Stimulated activated CD8-positive, alpha-beta memory T cell treated with anti-CD3 and anti-CD28 coated beads, Interleukin-15, amount 100 ng/mL, for 48 hours (primary cell): ENCODE measurements around the gene SUSD6.

Experiments
- DNase-seq, 2 donors: peaks; one replicate each; pipeline ENCODE4 v3.0.0-alpha.2; 2020; ENCODE audit warnings: low read depth in 2 of 2

The SUSD6 gene

DNA sequence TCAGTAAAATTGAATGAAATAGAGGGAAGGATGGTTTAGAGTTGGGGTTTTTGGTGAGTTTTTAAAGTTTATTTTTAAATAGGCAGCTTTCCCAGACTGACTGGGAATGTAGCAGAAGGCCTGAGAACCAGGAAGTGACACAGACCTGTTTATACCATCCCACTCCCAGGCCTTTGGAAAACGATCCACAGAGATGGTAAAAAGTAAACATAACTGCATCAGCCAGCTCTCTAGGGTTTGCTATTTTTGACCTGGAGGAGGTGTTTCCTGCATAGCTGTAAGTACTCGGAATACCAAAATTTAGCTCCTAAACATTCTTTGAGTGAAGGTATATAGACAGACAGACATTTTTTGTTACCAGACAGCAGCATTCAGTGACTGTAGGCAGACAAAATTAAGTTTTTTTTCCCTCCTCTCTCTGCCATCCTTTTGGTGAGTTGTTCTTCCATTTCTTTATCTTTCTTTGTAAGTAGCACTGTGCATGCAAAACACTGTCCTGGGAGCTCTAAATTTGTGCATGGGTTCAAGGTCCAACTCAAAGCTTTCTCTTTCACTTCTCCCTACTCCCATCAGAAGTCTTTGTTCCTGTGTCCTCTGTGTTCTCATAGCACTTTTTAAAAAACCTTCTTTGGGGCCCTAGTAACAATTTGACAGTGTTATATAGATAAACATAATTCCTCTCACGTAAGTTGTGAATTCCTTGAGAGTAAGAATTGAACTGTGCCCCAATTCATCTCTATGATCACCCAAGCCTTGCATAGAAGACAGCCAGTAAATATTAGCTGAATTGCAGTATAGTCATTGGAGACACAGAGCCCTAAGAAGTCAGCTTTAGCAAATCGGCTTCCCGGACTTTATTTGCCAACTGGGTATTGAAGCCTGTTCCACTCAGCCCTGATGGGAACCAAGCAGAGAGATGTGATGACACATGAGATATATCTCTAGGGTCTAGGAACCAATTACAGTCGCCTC lies 37.4 kb downstream of the SUSD6 start:
- DNase-seq = no peak

DNA sequence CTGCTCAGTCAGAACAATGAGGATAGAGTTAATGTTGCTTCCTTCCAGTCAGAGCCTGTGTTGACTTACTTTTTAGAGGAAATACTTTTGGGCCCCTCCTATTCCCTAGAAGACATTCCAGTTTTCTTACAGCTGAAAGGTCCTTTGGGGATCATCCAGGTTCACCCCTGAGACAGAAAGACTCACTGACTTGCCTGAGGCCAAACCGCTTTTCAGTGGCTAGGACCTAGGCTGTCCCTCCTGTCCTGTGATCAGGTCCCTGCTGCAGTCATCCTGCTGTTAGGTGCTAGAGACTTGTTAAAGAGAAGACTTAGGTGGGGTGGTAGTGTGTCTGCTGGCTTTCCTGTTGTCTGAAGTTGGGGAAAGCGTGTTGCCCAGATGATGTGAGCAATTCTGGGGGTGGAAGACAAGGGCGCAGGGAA lies 39.6 kb downstream of the SUSD6 start:
- no peak for DNase-seq

DNA sequence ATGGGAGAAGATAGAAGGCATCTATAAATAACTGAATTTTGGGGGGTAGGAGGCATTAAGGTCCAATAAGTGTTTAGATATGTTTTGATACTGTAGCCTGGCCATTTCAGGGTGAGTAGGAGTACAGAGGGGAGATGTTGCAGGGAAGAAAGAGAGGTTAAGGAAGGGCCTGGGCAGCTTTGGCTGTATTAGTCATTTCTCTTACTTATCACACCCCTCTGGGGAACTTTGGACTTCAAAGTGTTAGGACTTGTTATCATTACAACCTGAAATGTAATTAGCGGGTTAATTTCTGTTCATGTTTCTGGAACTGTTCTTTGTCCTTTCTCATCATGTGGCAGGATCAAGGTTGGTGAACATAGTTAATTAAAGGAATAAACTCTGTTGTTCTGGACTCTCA lies 40.3 kb downstream of the SUSD6 start:
- no peak for DNase-seq

DNA sequence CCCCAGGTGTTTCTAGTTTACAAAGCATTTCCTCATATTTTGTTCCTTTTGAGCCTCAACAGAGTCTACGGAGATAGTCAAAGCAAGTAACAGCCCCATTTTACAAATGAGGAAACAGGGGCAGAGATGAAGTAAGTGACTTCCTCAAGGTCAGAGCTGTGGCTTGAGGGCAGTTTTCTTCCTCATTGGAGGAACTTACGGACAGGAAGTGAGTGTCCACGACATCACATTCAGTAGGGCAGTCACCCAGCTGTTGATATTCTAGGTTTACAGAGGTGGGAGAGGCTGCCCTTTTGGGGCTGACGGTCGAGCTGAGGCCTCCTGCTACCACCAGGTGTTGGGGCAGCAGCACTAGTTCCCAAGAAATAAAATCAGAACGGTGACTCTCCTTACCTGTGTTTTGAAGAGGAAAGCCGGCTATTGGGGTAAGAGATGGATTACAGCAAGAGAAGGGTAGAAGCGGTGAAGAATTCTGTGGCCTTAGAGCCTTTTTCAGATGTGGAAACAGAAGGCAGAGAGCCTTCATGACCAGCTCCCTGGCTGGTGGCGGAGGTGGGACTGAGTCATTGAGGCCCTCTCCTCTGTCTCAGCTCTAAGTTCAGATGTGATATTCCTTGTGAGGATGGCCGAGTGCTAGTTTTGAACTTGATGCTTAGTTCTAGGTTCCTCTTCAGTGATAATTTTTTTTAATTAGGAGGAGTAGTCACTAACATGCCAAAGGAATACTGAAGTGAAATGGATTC lies 41.7 kb downstream of the SUSD6 start:
- no peak for DNase-seq

DNA sequence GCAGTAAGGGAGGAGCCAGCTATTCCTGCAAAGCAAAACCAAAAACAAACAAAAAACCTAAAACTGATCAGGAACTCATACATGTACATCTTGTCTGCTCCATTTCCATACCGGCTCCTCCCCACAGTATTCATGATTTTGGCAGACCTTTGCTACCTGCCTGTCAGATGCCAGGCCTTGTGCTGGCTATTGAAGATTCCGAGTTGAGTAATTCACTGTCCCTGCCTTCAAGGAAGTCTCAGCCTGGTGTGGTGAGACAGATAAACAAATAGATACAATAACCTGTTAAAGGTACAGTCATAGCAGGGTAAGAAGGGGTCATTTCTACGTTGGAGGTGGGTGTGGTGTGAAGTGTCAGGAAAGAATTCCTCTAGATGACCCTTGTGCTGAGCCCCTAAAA lies 42.7 kb downstream of the SUSD6 start:
- no peak for DNase-seq

DNA sequence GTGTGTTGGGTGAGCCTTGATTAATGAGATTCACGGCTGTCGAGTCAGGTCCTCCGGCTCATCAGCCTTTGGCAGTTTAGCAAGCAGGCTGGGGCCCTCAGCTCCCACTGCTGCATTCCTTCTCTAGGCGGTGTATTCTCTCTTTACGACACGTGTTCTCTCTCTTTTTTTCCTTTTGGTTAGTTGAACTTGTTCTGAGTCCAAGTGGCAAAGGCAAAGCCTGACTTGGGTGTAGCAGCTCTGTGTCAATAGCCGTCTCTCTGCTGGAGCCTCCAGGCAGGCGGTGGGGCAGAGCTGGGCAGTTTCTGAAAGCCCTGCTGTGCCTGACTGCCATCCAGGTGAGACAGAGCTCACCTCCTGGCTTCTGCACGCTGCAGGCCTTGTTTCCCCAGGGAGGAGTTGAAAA lies 46.6 kb downstream of the SUSD6 start:
- DNase-seq = no peak

DNA sequence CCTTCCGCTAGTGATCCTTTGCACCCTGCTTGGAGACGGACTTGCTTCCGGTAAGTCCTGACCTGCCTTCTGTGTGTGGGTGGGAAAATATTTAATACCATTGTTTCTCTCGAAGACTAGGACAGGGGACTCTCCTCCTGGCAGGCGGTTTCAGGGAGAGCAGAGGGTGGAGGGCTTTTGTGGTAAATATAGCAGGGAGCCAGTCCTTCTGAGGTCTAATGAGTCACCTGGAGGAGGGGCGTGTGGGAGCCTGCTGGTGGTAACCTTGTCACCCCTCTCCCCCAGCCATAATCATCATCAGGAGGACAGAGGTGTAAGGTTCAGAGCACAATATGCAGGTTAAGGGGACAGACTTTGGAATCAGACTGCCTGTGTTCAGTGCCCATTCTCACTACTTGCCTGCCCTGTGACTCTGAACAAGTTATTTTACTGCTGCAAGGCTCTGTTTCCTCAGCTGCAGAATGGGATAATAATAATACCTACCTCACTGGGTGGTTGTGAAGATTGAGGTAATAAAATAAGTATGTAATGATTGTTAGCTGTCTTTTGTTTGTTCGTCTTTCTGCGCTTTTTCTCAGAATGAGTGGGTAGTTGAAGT lies 47.4 kb downstream of the SUSD6 start:
- DNase-seq = no peak

DNA sequence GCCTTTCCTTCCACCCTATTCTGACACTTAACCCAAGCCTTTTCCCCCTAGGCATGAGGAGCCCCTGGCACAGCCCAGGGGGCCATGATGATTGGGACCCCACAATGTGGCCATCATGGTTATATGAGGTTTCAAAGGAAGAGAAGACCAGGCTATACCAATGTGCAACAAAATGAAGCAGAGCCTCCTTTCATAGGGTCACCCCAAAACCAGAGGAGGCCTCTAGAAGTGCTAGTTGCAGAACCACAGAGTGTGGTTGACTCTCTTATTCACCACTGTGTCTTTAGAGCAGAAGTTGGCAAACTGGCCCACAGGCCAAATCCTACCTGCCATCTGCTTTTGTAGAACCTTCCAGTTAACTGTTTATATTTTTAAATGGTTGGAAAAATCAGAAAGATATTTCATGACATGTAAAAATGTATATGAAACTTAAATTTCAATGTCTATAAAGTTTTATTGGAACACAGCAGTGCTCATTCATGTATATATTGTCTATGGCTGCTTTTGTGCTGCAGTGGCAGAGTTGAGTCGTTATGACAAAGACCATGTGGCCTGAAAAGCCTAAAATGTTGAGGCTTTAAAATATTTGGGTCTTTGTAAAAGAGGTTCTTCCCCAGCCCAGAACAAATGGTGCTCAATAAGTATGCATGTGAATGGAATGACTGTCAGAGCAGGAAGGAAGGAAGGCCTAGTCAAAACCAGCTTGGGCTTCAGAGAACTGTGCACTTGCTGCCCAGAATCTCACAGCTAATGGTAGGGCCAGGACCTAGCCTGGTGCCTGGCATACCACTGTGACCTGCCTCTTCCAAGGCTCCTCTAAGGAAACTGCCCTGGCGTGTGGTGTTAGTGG lies 49.2 kb downstream of the SUSD6 start:
- DNase-seq = no peak

DNA sequence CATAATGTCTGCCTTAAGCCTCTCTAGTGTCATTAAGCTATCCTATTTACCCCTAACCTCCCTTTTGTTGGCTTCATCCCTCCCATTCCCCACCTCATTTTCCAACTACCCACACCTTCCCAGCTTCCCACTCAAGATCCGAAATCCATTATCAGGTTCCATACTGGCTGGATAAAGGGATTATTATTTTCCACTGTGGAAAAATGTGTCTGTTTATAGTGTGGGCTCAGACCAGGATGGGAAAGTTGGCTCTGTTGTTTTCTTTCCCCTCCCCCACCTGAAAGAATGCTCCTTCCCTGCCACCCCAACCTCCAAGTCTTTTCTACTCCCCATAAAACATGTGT lies 49.8 kb downstream of the SUSD6 start:
- DNase-seq = no peak

DNA sequence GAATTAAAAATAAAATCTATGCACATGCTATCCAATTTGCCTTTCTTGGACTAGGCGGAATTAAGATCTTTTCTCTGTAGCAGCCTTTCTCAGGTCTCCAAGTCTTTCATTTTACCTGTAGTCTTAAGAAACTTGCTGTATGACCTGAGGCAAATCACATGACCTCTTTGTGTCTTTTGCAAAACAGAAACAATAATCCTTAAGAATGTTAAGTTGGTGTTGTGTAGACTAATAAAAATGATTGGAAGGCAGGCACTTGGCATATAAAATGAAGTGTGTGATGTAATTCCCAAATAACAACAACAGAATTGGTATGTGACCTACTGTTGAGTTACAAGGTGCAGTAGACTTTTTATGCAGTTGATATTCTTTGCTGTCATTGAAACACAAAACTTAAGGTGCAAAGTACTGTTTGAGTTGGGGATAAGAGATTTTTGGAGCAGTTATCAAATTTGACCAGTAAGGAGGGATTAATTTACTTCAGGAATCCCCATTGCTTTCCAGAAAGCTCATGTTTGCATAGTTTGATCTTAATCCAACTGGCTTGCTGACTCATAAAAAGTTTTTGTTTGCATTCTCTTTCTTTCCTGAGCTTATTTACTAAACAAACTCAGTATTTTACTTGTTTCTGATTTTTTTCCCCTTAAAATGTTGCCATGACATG lies 51.4 kb downstream of the SUSD6 start:
- no peak for DNase-seq

DNA sequence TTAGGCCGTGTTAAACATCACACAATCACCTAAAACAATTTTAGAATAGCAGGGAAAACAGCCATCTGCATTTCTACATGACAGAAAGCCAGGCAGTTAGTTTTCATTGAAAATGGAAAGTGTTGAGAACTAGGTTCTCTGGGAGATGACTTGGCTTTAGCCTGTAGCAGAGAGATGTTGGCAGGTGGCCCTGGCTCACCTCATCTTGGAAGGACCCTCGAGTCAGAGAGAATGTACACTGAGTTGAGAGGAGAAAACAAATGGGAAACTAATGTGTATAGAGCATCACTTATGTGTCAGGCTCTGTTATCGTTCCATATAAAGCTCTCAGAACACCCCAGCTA lies 51.9 kb downstream of the SUSD6 start:
- DNase-seq = no peak

DNA sequence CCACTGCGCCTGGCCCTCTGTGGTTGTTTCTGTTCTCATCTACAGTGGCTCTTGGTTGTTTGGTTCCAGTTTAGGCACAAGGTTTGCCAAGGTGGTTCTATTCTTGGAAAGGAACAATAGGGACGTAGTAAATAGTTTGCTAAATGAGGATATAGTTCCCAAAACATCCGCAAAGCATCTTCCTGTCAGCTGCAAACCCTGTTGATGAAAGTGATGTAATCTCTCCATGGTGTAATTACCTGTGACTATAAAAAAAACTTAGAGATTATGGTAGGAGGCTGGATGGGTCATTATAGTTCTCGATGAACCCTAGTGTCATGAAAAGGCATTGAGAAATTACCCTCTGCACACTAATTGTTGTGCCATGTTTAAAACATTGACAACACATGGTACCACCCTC lies 52.9 kb downstream of the SUSD6 start:
- DNase-seq = no peak

DNA sequence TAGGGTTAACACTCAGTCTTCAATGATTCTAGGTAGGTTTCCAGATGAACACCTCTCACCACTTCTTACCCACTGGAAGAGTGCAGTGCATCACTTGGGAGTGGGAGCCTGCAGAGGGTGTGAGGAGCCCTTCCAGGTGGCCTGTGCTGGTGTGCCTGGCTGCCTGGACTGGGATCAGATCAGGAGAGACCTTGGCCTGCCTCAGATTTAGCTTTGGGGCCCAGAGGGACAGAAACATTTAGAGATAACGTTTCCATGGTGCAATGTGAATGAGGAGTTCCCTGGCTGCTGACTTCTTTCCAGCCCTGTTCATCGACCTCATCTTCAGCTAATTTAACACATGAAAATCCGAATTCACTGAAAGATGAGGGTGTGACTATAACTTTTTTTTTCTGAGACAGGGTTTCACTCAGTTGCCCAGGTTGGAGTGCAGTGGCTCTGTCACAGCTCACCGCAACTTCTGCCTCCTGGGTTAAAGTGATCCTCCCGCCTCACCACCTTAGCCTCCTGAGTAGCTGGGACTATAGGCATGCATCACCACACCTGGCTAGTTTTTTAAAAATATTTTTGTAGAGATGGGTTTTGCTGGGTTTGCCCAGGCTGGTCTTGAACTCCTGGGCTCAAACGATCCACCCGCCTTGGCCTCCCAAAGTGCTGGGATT lies 53.6 kb downstream of the SUSD6 start:
- no peak for DNase-seq

DNA sequence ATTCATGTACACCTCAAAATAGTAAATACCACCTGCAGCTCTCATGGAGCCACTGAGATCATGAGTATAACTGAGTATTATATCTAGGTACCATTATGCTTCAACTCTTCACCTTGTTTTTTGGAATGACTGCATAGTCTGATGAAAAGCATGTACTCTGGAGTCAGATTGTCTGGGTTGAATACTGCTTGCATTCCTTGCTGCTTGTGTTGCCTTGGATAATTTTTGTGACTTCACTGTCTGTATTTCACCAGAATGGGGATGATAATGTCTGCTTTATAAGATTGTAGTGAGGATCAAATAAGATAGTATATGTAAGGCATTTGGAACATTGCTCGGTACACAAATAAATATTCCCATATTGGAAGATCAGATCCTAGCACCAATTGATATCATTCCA lies 54.2 kb downstream of the SUSD6 start:
- no peak for DNase-seq

DNA sequence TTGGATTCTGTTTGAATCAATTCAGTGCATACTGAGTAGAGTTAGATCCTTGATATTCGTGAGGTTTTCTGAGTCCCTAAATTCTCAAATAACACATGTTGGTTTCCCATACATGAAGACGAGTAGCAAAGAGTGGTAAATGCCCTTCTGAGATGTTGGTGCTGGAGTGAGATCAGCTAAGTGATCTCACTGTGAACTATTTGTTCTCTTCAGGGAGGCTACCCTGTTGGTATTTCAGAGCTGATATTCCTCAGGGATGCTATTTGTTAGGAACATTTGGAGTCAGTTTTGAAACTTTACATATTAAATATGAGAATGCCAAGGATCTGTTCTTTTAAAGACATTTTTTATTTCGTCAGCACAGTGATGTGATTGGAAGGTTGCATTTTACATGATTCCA lies 54.7 kb downstream of the SUSD6 start:
- no peak for DNase-seq

DNA sequence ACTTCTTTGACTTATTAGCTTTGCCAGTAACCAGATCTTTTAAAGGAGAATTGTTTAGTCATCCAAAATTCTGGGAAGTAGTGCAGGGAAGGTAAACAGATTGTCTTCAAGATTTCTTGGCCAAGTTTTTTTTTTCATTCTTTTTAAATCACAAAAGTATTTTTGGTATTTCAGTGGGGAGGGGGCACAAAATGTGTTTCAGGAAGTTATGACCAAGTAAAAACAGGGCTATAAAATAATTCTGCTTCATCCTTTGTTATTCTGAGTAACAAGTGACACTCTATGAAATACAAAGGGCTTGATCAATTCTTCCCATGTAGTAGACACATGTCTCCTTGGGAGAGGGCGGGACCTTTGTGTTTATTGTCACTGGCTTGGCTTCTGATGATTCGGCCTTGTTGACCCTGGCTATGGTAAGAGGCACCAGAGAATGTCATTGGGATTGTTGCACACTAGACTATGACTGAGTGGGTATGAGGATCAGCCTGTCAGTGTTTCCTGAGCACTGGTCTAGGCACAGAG lies 55.4 kb downstream of the SUSD6 start:
- no peak for DNase-seq

DNA sequence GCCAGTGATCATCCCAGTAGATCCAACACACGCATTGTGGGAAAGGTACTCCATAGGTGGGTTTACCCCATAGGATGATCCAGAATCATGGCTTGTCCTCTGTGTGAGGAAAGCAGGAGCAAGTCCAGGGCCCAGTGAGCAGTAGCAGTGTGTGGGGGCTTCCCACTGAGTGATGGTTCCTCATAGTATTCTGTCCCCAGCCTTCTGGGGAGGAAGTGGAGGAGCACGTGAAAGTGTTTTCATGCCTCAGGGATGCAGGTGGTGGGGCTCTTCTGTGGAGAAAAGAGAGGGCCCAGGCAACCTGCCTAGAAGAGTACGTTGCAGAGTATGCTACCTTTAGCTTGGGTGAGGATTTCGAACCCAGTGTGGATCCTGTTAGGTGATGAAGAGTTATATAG lies 56.5 kb downstream of the SUSD6 start:
- DNase-seq = no peak

DNA sequence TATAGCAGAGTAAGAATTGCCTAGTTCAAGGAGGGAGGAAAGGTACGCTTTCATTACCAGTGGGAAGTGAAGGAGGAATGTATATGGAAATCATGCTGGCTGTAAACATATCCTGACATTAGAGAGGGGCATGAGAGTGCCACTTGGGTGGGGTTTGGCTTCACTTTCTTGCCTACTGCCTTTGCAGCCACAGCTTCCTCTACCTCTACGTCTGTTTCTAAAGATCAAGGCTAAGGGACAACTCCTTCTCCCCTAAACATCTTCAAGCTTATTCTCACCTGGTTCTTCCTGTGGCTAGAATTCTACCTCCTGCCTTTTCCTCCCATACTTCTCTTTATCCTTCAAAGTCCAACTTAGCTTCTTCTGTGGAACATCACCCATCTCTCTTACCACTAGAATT lies 58.0 kb downstream of the SUSD6 start:
- no peak for DNase-seq

DNA sequence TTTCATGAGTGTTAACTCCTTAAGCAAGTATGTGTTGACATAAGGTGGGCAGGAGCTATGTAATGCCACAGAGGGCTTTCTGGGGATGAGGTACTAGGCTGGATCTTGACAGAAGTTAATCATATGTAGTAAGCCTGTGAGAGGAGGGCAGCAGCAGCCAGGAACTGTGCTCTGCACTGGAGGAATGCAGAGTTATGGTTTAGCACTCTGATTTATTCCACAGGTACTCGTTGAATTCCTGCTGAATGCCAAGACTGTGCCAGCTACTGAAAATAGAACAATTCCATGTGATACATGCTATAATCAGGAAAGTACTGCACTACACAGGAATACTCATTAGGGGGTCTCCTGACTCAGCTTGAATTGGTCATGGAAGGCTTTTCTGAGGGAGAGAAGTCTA lies 58.7 kb downstream of the SUSD6 start:
- DNase-seq = no peak

DNA sequence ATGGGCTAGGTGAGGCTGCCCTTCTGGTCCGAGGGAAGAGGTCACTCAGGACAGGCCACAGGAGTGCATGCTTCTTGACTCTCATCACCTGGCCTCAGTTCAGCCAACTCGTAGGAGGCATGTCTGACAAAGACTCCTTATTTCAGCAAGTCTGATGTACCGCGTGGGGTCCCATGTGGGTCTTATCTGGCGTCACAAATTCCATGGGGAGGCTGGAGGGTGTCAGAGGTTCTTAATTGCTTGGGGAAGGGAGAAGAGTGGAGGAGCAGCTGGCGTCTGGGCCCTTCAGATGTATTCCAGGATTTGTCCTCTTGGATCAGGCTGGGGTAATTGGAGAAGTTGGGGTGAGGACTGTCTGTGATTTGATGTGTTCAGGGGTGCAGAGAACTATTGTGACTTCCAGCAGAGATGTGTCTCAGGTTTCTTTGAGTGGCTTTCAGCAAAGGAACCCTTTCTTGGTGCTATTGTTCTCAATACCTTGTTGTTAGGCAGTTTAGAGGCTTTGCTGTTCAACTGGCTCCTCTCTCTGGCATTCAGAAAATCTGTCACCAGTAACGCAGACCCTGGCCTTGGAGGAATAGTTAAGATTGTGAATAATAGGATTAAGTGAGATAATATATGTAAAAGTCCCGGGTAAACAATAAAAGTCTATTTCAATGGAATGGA lies 60.1 kb downstream of the SUSD6 start:
- no peak for DNase-seq
